Measurements from ENCODE around the gene CHRNB1.
A peak's percentile ranks its signal among the peaks of the same experiment; 100 is the strongest.

CHRNB1 gene, protein sequence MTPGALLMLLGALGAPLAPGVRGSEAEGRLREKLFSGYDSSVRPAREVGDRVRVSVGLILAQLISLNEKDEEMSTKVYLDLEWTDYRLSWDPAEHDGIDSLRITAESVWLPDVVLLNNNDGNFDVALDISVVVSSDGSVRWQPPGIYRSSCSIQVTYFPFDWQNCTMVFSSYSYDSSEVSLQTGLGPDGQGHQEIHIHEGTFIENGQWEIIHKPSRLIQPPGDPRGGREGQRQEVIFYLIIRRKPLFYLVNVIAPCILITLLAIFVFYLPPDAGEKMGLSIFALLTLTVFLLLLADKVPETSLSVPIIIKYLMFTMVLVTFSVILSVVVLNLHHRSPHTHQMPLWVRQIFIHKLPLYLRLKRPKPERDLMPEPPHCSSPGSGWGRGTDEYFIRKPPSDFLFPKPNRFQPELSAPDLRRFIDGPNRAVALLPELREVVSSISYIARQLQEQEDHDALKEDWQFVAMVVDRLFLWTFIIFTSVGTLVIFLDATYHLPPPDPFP

DNA sequence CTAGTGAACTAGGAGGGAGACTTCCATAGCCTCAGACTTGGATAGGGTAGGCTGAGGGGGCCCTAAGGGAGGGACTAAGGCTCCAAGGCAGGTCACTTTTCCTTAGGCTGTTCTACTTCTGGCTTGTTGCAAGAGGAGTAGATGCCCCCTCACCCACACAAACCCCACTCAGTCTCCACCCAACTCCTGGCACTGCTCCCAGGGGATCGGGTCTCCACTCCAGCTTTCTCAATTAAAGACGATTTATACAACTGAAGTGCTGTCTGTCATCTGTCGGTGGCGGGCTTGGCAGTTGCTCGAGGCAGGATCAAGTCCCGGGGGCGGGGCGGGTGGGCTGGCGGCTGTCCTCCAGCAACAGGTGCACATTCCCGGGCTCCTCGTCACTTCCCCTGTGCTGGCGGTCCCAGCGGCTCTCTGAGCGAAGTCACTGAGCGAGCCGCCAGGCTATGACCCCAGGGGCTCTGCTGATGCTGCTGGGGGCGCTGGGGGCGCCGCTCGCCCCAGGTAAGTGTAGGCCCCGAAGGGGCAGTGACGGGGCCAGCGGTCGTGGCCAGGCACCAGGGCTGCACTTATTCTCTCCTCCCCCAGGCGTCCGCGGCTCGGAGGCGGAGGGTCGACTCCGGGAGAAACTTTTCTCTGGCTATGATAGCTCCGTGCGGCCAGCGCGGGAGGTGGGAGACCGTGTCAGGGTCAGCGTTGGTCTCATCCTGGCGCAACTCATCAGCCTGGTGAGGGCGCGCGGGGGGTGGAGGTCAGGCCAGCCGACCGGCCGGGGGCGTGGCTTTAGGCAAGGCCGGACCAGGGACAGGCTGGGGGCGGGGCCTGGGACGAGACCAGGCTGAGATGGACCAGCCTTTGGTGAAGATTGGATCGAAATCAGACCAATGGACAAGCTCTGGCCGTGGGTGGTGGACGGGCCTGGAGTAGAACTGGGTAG lies at the start of gene CHRNB1:
Gene CHRNB1, plus strand, starts transcription at position 380 of the 937 bp plus-strand sequence. Its CDS starts 67 bp downstream, at position 447.
- DNase-seq, result no peak

DNA sequence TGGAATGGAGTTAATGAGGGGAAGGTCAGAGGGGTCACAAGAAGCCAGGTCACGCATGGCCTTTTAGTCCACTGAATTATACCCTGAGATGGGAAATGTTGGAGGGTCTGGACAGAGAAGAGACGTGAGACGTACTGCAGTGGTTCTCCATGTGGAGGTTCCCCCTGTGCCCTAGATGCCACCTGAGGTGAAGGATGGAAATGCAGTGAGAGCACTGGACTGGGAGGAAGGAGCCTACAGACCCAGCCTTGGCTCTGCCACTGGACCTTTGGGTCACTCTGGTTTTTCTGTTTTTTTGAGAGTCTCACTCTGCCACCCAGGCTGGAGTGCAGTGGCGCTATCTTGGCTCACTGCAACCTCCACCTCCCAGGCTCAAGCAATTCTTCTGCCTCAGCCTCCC lies 48.7 kb upstream of the CHRNB1 start:
- no peak for DNase-seq

DNA sequence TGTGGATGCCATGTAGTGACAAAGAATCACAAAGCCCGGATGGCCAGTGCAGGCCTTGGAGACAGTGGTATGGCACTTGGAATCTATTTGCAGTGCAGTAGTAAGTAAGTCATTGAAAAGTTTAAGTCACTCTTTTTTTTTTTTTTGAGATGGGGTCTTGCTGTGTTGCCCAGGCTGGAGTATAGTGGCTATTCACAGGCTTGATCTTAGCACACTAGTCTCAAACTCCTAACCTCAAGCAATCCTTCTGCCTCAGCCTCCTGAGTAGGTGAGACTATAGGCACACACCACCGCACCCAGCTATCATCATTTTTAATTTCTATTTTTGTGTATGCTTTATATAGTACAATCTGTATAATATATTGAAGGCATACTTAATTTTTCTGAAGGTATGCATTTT lies 46.2 kb upstream of the CHRNB1 start:
- DNase-seq, result no peak

DNA sequence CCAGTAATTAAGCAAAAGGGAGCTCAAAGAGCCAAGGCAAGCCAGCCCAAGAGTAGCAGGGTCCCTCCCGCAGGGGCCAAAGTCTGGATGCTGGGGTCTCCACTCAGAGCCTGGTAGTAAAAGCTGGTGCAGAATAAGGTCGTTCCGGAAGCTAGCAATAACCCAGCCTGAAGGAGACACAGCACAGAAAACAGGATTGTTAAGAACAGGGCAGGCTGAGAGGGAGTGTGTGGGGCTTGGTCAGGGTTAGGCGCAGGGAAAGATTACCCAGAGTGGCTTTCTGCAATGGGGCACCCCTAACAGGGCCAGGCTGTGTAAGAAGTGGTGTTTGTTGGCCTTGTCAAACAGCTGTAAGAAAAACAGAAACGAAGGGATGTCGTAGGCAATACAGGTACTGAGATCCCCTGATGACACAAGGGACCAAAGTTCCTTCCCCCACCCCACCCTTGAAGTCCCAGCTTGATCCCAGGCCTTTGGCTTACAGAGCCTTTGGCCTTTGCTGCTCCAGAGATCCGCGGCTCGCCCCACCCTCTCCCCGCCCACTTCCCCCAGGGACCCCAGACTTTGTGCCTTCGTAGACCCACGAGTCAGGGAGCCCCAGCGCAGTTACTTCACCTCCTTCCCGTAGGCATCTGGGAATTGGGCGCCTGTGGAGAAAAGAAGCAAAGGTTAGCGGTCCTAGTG lies 41.7 kb upstream of the CHRNB1 start:
- peak; percentile 12 for DNase-seq

DNA sequence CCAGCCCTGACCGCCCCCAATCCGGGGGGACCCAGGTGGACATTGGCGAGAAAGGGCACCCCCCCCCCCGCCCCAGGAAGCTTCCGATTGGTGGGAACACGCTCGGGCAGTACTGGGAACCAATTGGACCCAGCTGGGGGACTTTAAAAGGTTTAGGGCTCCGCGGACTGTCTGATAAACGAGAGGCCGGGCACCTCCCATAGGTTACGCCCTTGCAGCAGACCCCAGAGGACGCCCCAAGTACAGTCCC lies 41.2 kb upstream of the CHRNB1 start:
- DNase-seq, result no peak

DNA sequence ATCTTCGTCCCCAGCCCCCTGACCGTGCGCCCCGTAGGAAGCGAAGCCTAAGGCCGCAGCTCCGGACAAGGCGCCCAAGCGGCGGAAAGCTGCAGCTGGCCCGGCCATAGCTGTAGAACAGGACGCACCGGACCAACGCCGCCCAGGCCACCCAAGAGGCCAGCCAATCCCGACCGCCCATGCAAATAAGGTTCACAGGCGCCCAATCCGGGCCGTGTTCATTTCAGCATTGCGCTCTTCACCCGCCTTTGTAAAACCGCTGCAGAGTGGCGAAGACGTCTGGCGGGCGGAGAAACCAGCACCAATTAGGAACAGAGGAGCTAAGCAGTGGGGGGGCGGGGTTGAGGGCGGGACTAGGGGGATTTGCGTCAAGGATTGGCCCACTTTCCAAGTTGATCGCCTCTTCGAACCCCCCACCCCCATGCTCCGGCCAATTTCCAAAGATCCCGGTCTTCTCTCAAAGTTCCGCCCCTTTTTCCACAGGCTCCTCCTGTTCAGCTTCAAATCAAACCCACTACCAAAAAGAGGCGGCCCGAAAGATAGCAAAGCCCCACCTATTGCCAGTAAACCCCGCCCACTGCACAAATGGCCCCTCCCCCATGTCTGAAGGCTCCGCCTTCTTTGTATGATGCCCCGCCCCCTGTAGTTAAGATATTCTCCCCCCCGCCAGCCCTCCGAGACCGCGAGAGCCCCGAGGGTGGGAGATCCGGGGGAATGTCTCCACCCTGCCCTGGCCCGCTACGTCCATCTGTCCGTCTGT lies 40.7 kb upstream of the CHRNB1 start, which contains the start of gene TMEM256:
Gene TMEM256, minus strand, starts transcription at position 121 of the 760 bp plus-strand sequence. Its CDS starts 13 bp downstream, at position 108.
- DNase-seq, result peak; percentile 98

DNA sequence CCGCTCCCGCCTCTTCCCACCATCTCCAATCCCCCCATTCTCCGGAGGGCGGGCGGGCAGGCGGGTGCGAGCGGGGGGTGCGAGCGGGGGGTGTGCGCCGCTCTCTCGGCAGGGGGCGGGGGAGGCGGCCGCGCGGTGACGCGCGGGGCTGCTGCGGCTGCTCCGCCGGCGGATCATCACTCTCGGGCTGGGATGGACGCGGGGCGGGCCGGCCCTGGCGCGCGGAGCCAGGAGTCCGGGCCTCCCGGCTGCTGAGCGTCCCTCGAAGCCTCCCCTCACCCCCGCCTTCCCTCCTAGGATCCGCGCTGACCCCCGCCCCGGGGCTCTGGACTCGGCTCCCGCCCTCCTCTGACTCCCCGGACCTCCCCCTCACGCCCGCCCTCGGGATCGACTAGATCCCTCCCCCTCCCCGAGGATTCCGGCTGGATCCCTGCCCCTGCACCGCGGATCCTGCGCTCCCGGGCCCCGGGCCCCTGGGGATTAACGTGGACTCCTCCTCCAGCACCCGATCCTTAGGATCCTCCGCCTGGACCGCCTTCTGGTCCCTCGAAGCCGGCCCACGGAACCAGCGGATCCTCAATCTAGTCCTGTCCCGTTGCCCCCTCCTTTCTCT lies 40.0 kb upstream of the CHRNB1 start:
- no peak for DNase-seq

DNA sequence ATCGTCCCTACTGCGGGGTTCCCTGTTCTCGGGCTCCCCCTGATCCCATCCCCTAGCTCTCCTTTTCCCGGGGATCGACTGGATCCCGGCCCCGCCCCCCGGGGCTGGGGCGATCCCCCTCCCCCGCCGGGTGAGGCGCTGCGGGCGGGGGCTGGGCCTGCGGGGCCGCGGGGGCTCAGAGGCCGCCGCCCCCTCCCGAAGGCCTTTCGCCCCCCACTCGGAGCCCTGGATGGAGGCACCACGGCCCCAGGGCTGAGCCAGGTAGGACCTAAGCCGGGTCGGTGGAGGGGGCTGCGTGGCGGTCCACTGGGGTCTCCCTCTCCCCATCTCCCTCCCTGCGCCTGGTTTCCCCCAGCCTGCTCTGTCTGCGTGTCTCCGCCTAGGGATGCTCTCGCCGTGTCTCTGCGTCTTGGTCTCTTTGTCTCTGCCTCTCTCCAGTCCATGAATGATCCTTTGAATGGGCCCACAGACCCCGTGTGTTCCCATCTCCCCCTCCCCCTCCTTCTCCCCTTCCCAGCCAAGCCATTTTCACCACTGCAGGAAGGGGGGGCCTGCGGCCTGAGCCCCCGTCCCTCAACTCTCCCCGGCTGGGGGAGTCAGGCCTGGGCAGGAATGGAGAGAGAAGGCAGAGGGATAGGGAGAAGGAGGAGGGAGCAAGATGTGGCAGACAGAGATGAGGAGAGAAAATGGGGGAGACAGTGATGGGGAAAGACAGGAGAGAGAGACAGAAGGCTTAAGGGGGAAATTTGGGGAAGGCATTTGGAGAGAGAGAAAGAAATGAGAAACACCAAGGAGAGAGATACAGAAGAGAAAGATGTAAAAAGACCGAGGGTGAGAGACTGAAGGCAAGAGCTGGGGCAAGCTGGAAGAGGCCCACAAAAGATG lies 39.3 kb upstream of the CHRNB1 start:
- no peak for DNase-seq

DNA sequence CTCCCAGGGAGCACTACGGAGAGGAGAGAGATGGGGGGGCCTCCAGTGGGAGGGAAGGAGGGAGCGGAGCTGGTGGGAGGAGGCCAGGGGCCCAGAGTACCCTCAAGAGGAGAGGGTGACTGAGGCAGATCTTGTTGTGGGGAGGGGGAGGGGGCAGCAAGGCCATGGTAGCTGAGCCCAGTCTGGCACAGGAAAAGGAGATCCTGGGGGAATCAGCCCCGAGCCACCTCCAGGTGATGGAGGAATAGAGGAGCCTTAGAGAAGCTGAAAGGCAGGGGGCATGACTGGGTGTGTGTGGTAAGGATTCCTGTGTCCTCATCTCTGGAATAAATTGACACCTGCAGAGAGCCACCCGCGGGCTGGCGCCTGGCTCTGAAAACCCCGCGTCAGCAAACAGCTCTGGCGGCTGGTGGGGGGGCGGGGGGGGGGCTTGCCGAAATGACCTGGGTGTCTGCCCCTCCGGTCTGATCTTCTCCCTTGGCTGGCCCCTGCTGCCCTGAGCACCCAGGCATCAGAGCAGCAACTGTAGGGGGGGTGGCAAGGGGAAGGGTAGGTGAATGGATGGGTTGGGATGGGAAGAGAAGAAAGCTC lies 38.5 kb upstream of the CHRNB1 start:
- DNase-seq, result no peak

DNA sequence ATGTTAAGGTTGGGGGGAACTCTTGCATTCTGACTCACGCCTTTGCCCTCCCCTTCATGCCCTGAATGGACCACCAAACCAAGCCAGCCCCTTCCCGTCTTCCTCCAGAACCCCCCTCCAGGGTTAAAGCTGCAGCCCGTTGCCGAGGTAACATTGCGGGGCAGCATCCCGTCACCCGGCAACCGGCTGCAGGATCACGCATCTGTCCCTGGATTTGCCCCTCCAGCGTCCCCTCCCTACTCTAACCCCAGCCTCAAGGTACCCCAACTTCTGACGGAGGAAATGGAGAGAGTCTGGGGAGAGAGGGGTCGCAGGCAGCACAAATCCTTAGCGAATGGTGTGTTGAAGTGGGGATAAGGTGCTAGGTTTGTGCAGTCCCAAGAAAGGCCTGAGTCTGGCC lies 37.8 kb upstream of the CHRNB1 start:
- no peak for DNase-seq

DNA sequence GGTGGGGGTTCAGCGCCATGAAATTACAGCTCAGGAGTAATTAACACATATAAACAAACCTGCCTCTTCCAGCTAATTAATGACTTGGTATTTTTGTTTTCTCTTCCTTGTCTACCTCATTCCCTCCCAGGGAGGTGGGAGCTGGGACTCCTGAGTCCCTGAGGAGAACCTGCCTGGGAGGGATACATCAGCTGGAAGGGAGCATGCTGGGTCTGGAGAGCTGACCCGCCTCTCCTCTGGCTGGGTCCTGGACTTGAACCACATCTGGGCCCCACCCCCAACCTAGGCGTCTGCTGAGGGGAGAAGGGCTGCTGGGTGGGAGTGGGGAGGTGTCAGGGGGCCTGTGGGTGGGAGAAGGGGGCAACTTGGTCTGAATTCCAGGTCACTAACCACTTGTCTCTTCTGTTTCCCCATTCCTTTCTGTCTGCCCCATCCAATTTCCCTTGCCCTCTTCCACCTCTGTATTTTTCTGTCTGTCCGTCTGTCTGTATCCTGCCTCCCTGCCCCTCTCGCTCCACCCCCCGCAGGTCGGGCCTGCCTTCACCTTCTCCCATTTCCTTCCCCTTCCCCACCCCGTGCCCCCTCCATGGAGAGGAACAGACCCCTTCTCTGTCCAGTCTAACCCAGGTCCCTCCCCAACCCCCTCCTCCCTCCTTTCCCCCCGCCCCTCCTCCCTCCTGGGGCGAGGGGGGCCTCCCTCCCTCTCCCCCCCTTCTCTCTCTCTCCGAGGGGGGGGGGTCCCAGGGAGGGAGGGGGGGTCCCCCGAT lies 37.2 kb upstream of the CHRNB1 start, which contains the start of gene NLGN2:
Gene NLGN2, plus strand, starts transcription at position 361 of the 767 bp plus-strand sequence. CDS start 411 bp downstream, outside the sequence.
- DNase-seq, result no peak

DNA sequence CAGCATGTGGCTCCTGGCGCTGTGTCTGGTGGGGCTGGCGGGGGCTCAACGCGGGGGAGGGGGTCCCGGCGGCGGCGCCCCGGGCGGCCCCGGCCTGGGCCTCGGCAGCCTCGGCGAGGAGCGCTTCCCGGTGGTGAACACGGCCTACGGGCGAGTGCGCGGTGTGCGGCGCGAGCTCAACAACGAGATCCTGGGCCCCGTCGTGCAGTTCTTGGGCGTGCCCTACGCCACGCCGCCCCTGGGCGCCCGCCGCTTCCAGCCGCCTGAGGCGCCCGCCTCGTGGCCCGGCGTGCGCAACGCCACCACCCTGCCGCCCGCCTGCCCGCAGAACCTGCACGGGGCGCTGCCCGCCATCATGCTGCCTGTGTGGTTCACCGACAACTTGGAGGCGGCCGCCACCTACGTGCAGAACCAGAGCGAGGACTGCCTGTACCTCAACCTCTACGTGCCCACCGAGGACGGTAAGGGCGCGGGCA lies 36.6 kb upstream of the CHRNB1 start:
- no peak for DNase-seq

DNA sequence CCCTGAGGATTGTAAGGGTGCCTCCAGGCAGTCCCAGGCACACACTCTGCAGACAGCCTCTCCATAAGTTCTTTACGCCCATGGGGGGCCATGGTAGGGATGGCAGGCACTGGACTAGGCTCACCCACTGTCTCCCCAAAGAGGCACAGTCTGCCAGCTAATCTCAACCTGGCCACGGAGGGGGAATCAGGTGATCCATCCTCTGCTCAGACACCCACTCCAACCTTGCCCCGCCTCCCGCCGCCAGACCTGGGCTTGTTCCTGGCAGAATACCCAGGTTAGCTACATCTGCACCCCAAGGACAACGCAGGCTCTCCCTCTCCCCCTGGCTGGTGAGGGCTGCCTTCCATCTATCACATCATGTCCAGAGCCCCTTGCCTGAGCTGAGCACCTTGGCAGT lies 36.0 kb upstream of the CHRNB1 start:
- no peak for DNase-seq

DNA sequence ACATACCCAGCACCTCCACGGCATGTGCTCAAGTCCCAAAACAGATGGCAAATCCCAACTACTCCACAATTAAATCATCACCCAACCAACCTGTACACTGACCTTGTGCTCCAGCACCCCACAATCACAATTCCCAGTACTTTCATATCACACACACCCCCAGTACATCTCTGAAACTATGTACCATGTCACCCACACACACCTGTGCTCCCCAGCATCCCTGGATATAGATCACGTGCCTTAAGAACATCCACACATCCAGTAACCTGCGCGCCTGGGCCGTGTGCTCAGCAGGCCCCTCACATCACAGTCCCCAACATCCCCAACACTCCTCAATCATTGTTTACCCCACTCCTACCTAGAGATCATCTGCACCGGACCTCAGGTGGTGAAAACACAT lies 35.1 kb upstream of the CHRNB1 start:
- no peak for DNase-seq

DNA sequence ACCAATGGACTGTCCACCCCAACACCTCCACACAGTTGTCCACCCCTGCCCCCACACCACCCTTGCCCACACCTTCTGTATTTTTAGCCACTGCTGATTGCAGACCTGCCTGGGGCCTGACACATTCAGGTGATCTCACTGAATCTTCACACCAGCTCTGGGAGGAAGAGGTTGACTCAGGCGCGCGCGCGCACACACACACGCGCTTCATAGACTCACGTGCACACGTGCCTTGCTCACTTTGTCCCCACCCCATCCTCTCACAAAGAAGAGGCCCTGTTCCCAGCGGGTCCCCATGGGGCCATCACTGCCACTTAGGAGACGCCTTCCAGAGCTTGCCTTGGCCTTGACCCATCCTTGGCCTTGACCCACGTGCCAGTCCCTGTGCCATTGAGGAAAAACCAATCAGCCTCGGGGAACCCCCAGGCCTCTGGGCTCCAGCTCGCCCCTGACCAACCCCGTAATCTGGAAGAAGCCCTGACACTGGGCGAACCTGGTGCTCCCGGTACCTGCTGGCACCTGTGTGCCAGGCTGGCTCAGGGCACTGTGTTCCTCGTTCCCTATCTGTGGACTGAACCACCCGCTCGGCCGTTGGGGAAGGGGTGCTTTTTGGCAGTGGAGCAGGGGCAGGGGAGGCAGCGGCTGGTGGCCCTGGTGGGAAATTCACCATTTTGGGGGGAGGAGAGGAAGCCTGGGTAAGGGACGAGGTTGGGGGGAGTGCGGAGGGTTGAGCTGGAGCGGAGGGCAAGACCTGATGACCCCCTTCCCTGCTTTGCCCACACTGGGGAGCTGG lies 34.0 kb upstream of the CHRNB1 start:
- DNase-seq, result no peak

DNA sequence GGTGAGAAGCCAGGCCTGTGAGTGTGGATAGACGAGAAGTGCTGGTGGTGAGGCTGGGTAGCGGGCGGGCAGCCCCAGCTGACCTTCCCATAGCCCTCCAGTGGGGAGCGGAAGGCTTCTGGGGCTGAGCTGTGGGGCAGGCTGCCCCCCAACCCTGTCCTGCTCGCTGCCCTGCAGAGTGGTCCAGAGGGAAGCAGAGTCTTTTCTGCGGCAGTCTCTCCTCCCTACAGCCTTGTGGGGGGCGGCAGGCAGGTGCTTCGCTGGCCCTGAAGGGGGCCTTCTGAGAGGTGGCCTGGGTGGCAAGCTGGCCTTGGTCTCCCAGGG lies 33.5 kb upstream of the CHRNB1 start:
- no peak for DNase-seq

DNA sequence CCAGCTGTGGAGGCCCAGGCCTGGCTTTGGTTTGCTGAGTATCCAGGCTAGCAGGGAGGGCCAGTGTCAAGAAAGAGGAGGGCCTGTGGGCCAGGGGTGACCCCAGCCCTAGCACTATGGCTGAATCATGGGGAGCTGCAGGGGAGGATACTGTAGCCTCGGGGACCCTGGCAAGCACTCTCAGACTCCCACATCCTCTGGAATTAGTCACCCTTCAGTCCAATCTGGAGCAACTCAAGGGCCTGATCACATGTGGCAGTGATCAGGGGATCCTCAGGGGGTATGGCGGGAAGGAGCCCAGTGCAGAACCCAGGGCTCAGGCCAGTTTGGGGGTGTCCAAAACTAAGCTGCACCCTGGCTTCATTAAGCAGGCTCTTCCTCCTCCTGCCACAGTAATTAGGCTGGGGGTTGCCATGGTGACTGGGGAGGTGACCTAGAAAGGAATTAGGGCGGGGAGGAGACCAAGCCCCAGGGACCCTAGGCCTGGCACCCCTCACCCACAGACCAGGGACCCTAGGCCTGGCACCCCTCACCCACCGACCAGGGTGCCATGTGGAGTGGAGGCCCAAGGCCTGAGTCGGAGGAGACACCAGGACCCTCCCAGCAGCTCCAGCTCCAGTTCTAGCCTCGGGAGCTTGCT lies 31.4 kb upstream of the CHRNB1 start:
- DNase-seq, result no peak

DNA sequence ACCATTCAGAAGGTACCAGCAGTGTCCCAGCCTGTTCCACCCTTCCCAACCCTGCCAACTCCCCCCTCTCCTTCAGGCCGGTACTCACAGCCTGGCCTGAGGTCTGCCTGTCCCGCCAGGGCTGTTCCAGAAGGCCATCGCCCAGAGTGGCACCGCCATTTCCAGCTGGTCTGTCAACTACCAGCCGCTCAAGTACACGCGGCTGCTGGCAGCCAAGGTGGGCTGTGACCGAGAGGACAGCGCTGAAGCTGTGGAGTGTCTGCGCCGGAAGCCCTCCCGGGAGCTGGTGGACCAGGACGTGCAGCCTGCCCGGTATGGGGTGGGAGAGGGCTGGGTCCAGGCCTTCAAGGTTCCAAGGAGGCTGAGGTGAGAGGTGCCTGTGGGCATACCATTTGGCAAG lies 30.0 kb upstream of the CHRNB1 start:
- no peak for DNase-seq
